ENCODE measurements around the gene NTM. TPM values are rescaled to one million over a fixed set of nuclear protein-coding genes. Genes with fewer than 3 reads are reported as not detected.

NTM gene
- total RNA-seq, 4 donors from 2014 or later: 0.40 to 3.1 (median 2.1) TPM; not detected in 1

GRCh38 chr11:132352497-132352896 is 982.1 kb downstream of the NTM start:
- Histone ChIP-seq H3K9me3 (no peaks in the 10 kb centered on the region), H3K4me1 (no peaks in the 10 kb centered on the region), H3K4me3 (no peak overlapping the region), H3K36me3 (no peaks in the 10 kb centered on the region), H3K27me3 (no peaks in the 10 kb centered on the region), H3K27ac (no peak overlapping the region)
- WGBS, 2 donors (ENCODE audit: low coverage in 1 of 2): 91% methylated on average over 7 of the region's 8 CpGs; no CpG with 5 or more reads in 1 of the 2 donors
- TF ChIP-seq EP300 (IDR thresholded peaks at IDR 0.05; ENCODE audit: low read depth) (no peak), POLR2A (IDR thresholded peaks at IDR 0.05) (no peak), CTCF (IDR thresholded peaks at IDR 0.05) (no peak), POLR2AphosphoS5 (IDR thresholded peaks at IDR 0.05) (no peak)
- intact Hi-C loops (cut with DNase I; ENCODE audit: low total_unique reads): no loop called here
- DNase-seq: no peak
- in situ Hi-C loops (cut with MboI; ENCODE audit: low pct_ligation_motif_present in 1 of 4, low pct_unique_long_range_greater_than_20kb in 1 of 4, low sequenced_read_pairs in 3 of 4): no loop called here

DNA sequence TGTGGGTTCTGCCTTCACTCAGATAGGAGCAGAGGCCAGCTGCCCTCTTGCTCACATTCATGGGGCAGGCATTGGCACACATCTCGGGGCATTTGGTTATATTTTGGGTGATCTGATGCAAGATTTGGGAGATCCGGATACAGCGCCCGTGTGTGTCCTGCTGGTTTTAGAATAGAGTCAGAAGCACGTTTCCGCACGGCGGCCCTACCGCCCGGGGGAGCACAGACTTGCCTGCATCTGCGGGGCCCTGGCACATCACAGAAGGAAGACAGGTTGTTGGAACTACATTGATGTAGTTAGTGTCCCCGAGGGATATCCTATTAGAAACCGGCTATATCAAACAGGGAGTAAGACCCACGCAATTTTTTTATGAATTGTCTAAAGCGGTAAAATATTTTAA is 982.8 kb downstream of the NTM start:
- intact Hi-C loops (cut with DNase I; ENCODE audit: low total_unique reads) (no loop called here), in situ Hi-C loops (cut with MboI; ENCODE audit: low pct_ligation_motif_present in 1 of 4, low pct_unique_long_range_greater_than_20kb in 1 of 4, low sequenced_read_pairs in 3 of 4) (no loop called here)
- no peaks in the 10 kb centered on the region for H3K4me1 ChIP-seq
- no peaks in the 10 kb centered on the region for H3K9me3 ChIP-seq
- no peaks in the 10 kb centered on the region for H3K36me3 ChIP-seq
- no peak for TF ChIP-seq EP300 (IDR thresholded peaks at IDR 0.05; ENCODE audit: low read depth)
- TF ChIP-seq POLR2AphosphoS5 (IDR thresholded peaks at IDR 0.05): no peak
- TF ChIP-seq POLR2A (IDR thresholded peaks at IDR 0.05): no peak
- no peak for TF ChIP-seq CTCF (IDR thresholded peaks at IDR 0.05)
- no peak for DNase-seq
- no peak overlapping the region for H3K4me3 ChIP-seq
- H3K27me3 ChIP-seq: no peaks in the 10 kb centered on the region
- 93 to 94% methylated on average over 2 to 15 of the region's 15 CpGs for WGBS, 2 donors (ENCODE audit: low coverage in 1 of 2)
- H3K27ac ChIP-seq: no peak overlapping the region

DNA sequence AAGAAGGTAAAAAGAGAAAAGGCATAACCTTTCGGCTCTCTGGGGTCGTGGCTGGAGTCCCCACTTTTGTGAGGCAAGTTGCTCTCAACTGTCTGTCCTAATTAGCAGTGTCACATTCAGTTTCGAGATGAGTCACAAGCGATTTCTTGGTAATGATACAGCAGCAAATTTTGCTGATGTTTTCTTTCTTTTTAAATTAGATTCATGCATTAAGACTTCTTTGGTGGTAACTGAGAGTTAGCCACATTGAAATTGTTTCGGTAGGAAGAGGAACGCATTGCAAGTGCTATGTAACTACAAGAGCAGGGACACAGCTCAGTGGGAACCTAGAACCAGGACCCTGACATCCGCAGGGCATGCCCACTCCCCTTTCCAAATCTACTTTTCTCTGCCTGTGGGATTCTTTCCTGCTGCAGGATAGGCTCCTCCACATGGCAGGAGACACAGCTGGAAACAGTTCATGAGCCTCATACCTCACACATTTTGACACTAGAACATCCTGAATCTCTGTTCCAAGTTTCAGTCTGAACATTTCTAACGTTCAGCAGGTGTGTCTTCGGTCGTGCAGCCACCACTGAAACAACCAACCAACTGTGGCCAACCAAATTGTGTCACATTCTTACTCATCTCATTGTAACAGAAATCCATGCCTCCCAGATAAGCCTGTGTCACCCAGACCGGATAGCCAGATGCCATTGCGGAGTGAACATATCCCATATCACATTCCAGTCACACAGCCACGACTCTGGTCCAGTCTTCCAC is 987.6 kb downstream of the NTM start:
- H3K4me1 ChIP-seq: no peaks in the 10 kb centered on the region
- H3K9me3 ChIP-seq: no peaks in the 10 kb centered on the region
- H3K27ac ChIP-seq: peak overlapping the region in 2 of 4 donors; percentile 9 to 68
- TF ChIP-seq POLR2AphosphoS5 (IDR thresholded peaks at IDR 0.05) (no peak), POLR2A (IDR thresholded peaks at IDR 0.05) (no peak), CTCF (IDR thresholded peaks at IDR 0.05) (no peak), EP300 (IDR thresholded peaks at IDR 0.05; ENCODE audit: low read depth) (no peak)
- intact Hi-C loops (cut with DNase I; ENCODE audit: low total_unique reads): no loop called here
- in situ Hi-C loops (cut with MboI; ENCODE audit: low pct_ligation_motif_present in 1 of 4, low pct_unique_long_range_greater_than_20kb in 1 of 4, low sequenced_read_pairs in 3 of 4): no loop called here
- H3K27me3 ChIP-seq: no peaks in the 10 kb centered on the region
- DNase-seq: no peak
- 65 to 72% methylated on average over 11 to 13 of the region's 13 CpGs for WGBS, 2 donors (ENCODE audit: low coverage in 1 of 2)
- no peaks in the 10 kb centered on the region for H3K36me3 ChIP-seq
- H3K4me3 ChIP-seq: no peak overlapping the region

DNA sequence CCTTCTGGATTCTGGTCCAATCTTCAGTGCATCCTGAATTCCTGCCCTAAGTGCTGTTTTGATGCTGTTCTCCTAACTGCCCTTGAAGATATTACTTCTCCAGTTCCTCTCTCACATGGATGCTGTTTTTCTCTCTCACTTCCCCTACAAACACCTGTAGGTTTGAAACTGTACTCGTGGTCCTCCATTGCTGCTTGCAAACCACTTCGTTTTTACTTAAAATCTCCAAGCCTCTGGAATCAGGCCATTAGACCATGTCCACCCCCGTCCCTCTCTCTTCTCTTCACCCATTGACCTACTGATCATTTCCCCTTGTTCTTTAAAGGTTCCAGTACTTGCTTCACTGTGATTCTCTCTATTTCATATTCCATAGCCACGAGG is 988.1 kb downstream of the NTM start:
- Histone ChIP-seq H3K36me3 (no peaks in the 10 kb centered on the region), H3K27me3 (no peaks in the 10 kb centered on the region), H3K9me3 (no peaks in the 10 kb centered on the region), H3K4me3 (no peak overlapping the region), H3K27ac (peak overlapping the region in 2 of 4 donors; percentile 9 to 44), H3K4me1 (no peaks in the 10 kb centered on the region)
- in situ Hi-C loops (cut with MboI; ENCODE audit: low pct_ligation_motif_present in 1 of 4, low pct_unique_long_range_greater_than_20kb in 1 of 4, low sequenced_read_pairs in 3 of 4): no loop called here
- intact Hi-C loops (cut with DNase I; ENCODE audit: low total_unique reads): no loop called here
- no peak for DNase-seq
- TF ChIP-seq EP300 (IDR thresholded peaks at IDR 0.05; ENCODE audit: low read depth) (no peak), POLR2A (IDR thresholded peaks at IDR 0.05) (no peak), CTCF (IDR thresholded peaks at IDR 0.05) (no peak), POLR2AphosphoS5 (IDR thresholded peaks at IDR 0.05) (no peak)
- WGBS, 2 donors (ENCODE audit: low coverage in 1 of 2): 38 to 59% methylated on average over 3 to 4 of the region's 4 CpGs

All from transverse colon (tissue), 4 donors.